Adrenal gland (tissue), 12 donors: ENCODE results near the gene RNF44. TPM values are rescaled to one million over a fixed set of nuclear protein-coding genes. Genes with fewer than 3 reads are reported as not detected.
"Not testable (repeated sequence)": the region's sequence is repeated elsewhere in the genome, so short reads cannot be mapped to it uniquely, and the experiment has no call there.

ENCODE experiments used
- DNase-seq, 7 donors: peaks; one replicate each; pipeline ENCODE4 v3.0.0-alpha.2; 2019 to 2020
- H3K27ac ChIP-seq, 5 donors: fragments of 200-600 bp; sonication (generic) in 4 of 5; 1 replicate in 3 of 5; 2 replicates in 2 of 5; pipeline versions ENCODE4 v1.5.1 to v1.8.0; 2016 to 2020; ENCODE audit warnings: mild to moderate bottlenecking in 1 of 5
- H3K27me3 ChIP-seq: fragments of 200-600 bp; 2 replicates; pipeline ENCODE4 v1.8.0; 2021
- H3K36me3 ChIP-seq, 2 donors: fragments of 200-600 bp; replicated peaks in 1 of 2; 1 replicate in 1 of 2; 2 replicates in 1 of 2; pipeline versions ENCODE4 v1.5.1 to v1.8.0; 2018 to 2022
- H3K4me1 ChIP-seq, 2 donors: fragments of 200-600 bp; replicated peaks in 1 of 2; 1 replicate in 1 of 2; 2 replicates in 1 of 2; pipeline versions ENCODE4 v1.5.1 to v1.8.0; 2018 to 2021
- H3K4me3 ChIP-seq, 4 donors: fragments of 200-600 bp; sonication (generic) in 3 of 4; one replicate each; pipeline ENCODE4 v1.5.1; 2016 to 2018
- H3K9me3 ChIP-seq, 3 donors: fragments of 200-600 bp; sonication (generic) in 1 of 3; replicated peaks in 1 of 3; 1 replicate in 2 of 3; 2 replicates in 1 of 3; pipeline versions ENCODE4 v1.5.1 to v1.8.0; 2016 to 2021
- CTCF ChIP-seq, 6 experiments: fragments of 450-650 bp in 4 of 6; fragments of 200-600 bp in 2 of 6; sonication (generic) in 1 of 6; IDR thresholded peaks; 1 replicate in 5 of 6; 2 replicates in 1 of 6; pipeline versions ENCODE4 v1.5.1 to v1.8.0; 2016 to 2021; ENCODE audit warnings: antibody characterized with exemption in 6 of 6, mild to moderate bottlenecking in 2 of 6, moderate library complexity in 1 of 6
- POLR2A ChIP-seq, 2 donors: fragments of 450-650 bp; IDR thresholded peaks; one replicate each; pipeline ENCODE4 v1.6.1; 2017; ENCODE audit warnings: antibody characterized with exemption in 2 of 2, mild to moderate bottlenecking in 2 of 2, moderate library complexity in 1 of 2
- WGBS, 4 donors: extraction: QIAGEN DNeasy Blood & Tissue Kit in 2 of 4; methylation state at CpG; one replicate each; pipeline versions ENCODE4 v1.1.5 to v1.1.7; 2013 to 2017; 5-methylcytosine and 5-hydroxymethylcytosine counted together
- intact Hi-C, 2 donors: fragments of 100-400 bp; cut with DNase I; formaldehyde crosslinking; loops; one replicate each; pipeline versions ENCODE4 v1.14.1 to v1.15.0; 2022 to 2023
- polyA plus RNA-seq, 3 donors: library from polyadenylated mRNA; stranded (reverse); fragments of 200-250 nt in 2 of 3; fragments of 350-450 nt in 1 of 3; fragmentation: Illumina TruSeq in 1 of 3; extraction: RNeasy Lipid Tissue Mini Kit (QIAGEN cat#74804) in 1 of 3; gene quantifications; one replicate each; pipeline ENCODE4 v1.2.3, GENCODE V29; 2013 to 2014
- total RNA-seq, 9 donors: library from RNA; depleted of rRNA in 4 of 9; stranded (reverse); fragments of >200 nt in 4 of 9; fragments of 120-200 nt in 1 of 9; fragmentation: NEBNext Ultra II Directional in 1 of 9; extraction: Animal tissue kit (Norgen Biotek cat#: 25700) in 1 of 9; gene quantifications; one replicate each; pipeline versions ENCODE4 v1.1.0 to v1.2.4, GENCODE V29; 2013 to 2023
- donor health status: healthy with polysubstance abuse.
- donor health status: Bipolar disorder and iron deficiency.
- donor health status: DM: yes; HTN: yes; CAD: no.
- donor health status: DM: no; HTN: no; CAD: no.
- donor health status: DM: no; HTN: no; CAD: no.
- donor health status: DM: yes; HTN: yes; CAD: no.

Gene RNF44
- total and polyA plus RNA-seq, 12 donors = 5.3 to 65.7 (median 22.8) TPM

GRCh38 chr5:176491101-176491502 lies 46.1 kb downstream of the RNF44 start:
- Histone ChIP-seq H3K27me3 (no peaks in the 10 kb centered on the region), H3K9me3 (no peaks in the 10 kb centered on the region), H3K36me3 (peaks cover 0 to 81% of the 10 kb centered on the region in 2 donors), H3K4me1 (peaks cover 0 to 8% of the 10 kb centered on the region in 2 donors), H3K27ac (no peak overlapping the region), H3K4me3 (no peak overlapping the region)
- WGBS, 4 donors = 74 to 82% (median 77%) methylated on average over 3 of the region's 3 CpGs
- no peak for DNase-seq
- TF ChIP-seq POLR2A (IDR thresholded peaks at IDR 0.05) (no peak), CTCF (IDR thresholded peaks at IDR 0.05) (no peak)
- intact Hi-C loops = no loop called here

DNA sequence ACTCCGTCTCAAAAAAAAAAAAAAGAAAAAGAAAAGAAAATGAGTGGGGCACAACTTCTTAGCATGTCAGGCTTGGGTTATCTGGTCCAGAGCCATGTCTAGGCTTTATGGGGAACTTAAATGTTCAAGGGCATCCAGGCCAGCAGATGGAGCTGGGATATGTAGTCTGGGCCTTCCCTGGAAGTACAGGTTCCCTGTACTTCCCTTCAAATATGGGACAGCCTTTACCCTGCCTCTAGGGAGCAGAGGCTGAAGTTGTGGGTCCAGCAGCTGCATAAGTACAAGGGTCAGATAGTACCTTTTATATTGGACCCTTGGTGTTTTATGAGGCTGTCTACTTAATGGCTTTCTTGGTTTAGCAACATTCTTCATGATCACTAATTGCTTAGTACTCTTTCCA lies 46.9 kb downstream of the RNF44 start:
- Histone ChIP-seq H3K9me3 (no peaks in the 10 kb centered on the region), H3K27me3 (no peaks in the 10 kb centered on the region), H3K36me3 (peaks cover 0 to 76% of the 10 kb centered on the region in 2 donors), H3K27ac (no peak overlapping the region), H3K4me3 (no peak overlapping the region), H3K4me1 (peaks cover 0 to 8% of the 10 kb centered on the region in 2 donors)
- intact Hi-C loops = no loop called here
- DNase-seq = no peak
- TF ChIP-seq POLR2A (IDR thresholded peaks at IDR 0.05) (no peak), CTCF (IDR thresholded peaks at IDR 0.05) (no peak)
- 100% methylated on average over 1 of the region's 1 CpG for WGBS, 4 donors

DNA sequence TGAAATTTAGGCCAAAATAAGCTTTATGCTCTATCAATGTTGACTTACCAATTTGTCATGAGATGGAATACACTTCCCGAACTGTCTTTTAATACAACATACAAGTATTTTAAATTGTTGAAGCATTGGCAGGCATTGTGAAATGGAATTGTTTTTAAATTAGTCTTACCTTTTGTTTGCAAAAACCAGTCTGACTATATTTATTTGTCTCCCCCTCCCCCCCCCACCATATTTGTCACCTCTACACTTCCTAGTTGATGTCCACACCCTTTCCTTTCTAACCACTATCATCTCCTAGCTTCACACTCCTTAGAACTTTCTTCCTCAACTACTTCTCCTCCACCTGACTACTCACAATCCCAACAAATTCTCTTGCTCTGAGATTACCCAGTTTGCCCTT lies 48.1 kb downstream of the RNF44 start:
- H3K27me3 ChIP-seq = no peaks in the 10 kb centered on the region
- no peak for DNase-seq
- intact Hi-C loops = no loop called here
- TF ChIP-seq CTCF (IDR thresholded peaks at IDR 0.05) (no peak), POLR2A (IDR thresholded peaks at IDR 0.05) (no peak)
- H3K9me3 ChIP-seq = no peaks in the 10 kb centered on the region
- H3K27ac ChIP-seq = no peak overlapping the region
- H3K4me3 ChIP-seq = no peak overlapping the region
- H3K4me1 ChIP-seq = peaks cover 0 to 8% of the 10 kb centered on the region in 2 donors
- peaks cover 0 to 64% of the 10 kb centered on the region in 2 donors for H3K36me3 ChIP-seq
- 95 to 100% (median 98%) methylated on average over 1 of the region's 1 CpG for WGBS, 4 donors

- intact Hi-C loops = not testable (repeated sequence)
- WGBS, 4 donors = 93 to 100% (median 97%) methylated on average over 4 of the region's 4 CpGs
- peaks cover 0 to 46% of the 10 kb centered on the region in 2 donors for H3K36me3 ChIP-seq
These were observed 50.0 kb downstream of the RNF44 start for GRCh38 chr5:176487160-176487559.

GRCh38 chr5:176486189-176486757 lies 50.9 kb downstream of the RNF44 start:
- peaks cover 0 to 37% of the 10 kb centered on the region in 2 donors for H3K36me3 ChIP-seq
- H3K9me3 ChIP-seq = no peaks in the 10 kb centered on the region
- no peaks in the 10 kb centered on the region for H3K4me1 ChIP-seq
- TF ChIP-seq CTCF (IDR thresholded peaks at IDR 0.05) = no peak
- TF ChIP-seq POLR2A (IDR thresholded peaks at IDR 0.05) = no peak
- no peak overlapping the region for H3K4me3 ChIP-seq
- no peak overlapping the region for H3K27ac ChIP-seq
- intact Hi-C loops = no loop called here
- H3K27me3 ChIP-seq = no peaks in the 10 kb centered on the region
- WGBS, 4 donors = 88 to 98% (median 94%) methylated on average over 7 of the region's 7 CpGs
- DNase-seq = no peak

More at GRCh38 chr5:176487160-176487559, 50.0 kb downstream of the RNF44 start:
- H3K4me3 ChIP-seq, H3K9me3 ChIP-seq, H3K4me1 ChIP-seq, DNase-seq, H3K27me3 ChIP-seq, H3K27ac ChIP-seq: not testable (repeated sequence)
